Amygdala (tissue), 56 donors: ENCODE data around the gene PAK5.
A peak's percentile ranks its signal among the peaks of the same experiment; 100 is the strongest.

ENCODE experiments used
- DNase-seq, 56 donors: peaks; one replicate each; lab custom pipeline; 2025; lab: John Stamatoyannopoulos, UW

PAK5 gene

DNA sequence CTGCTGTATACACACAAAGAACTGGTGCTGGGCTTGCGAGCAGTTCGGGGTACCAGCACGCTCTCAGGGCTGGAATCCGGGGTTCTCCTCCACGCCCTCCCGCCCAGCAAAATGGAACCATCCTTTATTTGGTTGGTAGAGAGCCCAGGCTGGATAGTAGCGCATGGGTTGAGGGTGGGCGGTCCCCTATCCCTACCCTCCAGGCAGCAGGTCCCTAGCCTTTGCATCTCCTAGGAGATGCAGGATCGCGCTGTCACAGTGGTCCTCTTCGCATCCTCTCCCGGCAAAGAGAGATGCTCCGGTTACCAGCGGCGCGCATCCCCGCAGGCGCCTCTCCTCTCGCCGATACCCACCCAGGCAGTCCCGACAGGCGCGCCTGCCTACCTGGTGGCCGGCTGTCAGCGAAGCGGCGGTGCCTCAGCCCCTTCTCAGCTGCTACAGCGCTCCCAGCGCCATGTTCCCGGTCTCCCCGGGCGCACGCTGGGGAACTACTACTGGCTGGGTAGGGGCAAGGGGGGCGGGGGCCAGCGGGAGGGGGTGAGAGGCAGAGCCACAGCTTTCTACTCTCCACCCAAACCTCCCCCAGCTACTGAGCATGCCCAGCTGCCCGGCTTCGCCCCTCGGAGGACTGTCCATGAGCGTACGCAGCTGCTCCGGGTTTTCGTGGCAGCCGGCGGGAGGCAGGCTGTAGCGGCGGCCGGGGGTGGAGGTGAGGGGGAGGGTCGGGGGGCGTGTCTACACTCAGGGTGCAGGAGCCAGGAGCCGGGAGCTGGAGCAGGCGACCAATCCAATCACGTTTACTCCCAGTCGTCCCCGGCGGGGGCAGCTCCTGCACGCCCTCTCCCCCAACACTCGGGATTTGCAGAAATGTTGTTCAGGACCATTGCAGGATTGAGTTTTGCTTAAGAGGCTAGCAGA, at the start of gene PAK5:
TSS of gene PAK5 (minus strand) at position 699 of the 918 bp plus-strand sequence. CDS start 194,748 bp downstream, outside the sequence.
- DNase-seq: peak in 53 of 56 donors; percentile 7 to 90 (median 74)

DNA sequence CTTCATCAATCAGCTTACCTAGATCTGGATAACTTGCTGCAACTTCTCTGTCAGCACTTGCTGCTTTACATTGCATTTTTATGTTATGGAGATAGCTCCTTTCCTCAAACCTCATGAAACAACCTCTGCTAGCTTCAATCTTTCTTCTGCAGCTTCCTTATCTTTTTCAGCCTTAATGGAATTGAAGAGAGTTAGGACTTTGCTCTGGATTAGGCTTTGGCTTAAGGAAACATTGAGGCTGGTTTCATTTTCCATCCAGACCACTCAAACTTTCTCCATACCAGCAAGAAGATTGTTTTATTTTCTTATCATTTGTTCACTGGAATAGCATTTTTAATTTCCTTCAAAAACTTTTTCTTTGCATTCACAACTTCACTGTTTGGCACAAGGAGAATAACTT, 48.8 kb upstream of the PAK5 start:
- no peak for DNase-seq

DNA sequence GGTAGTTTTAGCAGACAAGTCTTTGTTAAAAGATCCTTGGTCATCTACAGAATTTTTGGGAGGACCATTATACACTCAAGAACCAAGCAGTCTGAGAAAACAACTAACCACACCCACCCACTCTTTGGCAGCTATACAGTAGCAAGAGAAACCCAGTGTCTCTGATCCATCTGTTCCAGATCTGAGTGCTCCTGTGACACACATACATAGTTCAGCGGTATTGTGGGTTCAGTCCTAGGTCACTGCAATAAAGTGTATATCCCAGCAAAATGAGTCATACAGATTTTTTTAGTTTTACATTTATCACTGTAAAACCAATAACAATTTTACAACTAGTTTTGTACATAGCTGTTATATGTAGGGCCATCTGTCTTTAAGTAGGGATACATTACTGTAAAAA, 47.4 kb upstream of the PAK5 start:
- DNase-seq: no peak

DNA sequence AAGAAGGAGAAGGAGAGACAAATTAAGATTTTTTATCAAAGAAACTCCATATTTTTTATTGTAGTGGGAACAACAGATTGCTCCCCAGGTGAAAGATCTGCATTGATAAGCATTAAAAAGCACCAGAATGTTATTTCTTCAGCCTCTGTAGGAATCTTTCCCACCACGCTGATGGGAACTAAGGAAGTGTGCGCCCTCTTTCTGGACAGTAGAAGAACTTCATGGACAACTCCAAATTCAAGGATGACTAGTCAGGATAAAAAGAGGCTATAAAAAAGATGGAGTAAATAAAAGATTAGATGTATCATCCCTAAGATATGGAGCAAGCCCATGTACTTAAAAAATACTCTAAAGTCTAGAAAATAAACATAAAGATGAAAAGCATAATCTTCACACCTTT, 45.8 kb upstream of the PAK5 start:
- no peak for DNase-seq

DNA sequence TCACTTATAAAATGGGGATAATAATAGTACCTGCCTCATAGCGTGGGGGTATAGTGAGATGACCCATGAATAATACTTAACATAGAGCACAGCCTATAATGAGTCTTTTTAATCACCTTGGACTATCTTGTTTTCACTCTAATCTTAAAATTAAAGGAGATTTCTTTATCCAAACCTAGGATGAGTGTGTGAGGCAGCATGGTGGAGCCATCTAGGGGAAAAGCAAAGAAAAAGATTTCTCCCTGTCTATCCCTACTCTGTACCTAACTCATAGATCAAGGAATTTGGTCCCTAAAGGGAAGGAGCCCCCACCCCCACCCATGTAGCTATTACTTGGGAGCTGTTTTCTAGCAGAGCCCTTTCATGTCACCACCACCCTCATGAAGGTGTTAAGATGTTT, 45.2 kb upstream of the PAK5 start:
- DNase-seq: peak in 1 of 56 donors; percentile 4

DNA sequence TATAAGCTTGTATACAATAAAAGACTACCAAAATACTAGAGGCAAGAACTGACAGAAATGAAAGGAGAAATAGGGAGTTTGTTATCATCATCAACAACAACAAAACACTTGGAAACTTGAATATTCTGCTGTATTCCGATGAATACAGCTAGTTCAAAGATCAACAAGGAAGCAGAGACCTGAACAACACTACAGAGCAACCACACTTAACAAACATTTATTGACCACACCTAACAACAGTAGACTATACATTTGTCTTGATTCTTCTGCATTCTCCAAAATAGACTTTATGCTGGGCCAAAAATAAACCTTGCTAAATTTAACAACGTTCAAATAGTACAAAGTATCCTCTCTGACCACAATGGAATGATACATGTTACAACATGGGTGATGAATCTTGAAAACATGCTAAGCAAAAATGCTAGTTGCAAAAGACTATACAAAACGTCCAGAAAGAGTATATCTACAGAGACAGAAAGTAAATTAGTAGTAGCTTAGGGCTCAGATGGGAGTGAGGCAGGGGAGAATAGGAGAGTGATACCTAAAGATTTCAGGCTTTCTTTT, 39.1 kb upstream of the PAK5 start:
- DNase-seq: no peak

DNA sequence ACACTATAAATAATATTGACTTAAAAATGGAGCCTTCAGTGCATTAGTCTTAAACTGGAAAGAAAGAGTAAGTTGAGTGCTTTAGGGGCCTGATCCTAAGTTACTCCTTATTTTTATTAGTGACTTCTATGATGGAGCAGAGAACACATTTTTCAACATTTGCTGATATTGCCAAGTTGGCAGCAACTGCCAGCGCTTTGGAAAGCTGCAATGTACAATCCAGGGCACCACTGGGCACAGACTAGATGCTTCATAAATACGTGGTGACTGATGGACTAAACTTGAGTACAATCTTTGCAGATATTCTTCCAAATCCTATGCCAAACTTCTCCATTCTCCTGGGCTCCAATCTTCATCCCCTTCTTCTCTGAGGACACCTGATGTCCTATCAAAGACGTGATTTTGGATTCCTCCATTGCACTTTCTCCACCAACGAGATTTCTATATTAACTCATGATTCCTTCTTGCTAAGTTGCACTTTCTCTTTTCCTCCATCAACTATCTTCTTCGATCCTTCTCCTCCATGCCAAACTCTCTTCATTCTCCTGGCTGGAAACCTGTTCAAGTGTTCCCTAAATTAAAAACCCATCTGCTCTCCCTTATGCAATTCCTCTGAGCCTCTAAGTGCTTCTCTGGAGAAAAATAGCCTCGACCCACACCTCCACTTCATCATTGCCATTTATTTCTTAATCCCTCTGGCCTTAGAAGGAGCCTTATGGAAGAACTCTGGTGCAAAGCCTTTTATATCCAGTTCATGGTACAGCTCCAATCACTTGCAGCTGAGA, 28.5 kb upstream of the PAK5 start:
- no peak for DNase-seq

DNA sequence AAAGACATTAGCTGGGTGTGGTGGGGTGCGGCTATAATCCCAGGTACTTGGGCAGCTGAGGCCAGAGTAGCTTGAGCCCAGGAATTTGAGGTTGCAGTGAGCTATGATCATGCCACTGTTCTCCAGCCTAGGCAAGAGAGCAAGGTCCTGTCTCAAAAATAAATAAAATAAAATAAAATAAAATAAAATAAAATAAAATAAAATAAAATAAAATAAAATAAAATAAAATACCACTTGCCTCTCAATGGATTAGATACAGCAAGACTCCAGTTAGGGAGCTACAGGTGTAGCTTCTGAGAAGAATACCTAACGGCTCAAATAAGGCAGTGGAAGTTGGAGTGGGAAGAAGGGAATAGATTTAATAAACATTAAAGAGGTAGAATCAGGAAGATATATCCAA, 13.7 kb upstream of the PAK5 start:
- no peak for DNase-seq

DNA sequence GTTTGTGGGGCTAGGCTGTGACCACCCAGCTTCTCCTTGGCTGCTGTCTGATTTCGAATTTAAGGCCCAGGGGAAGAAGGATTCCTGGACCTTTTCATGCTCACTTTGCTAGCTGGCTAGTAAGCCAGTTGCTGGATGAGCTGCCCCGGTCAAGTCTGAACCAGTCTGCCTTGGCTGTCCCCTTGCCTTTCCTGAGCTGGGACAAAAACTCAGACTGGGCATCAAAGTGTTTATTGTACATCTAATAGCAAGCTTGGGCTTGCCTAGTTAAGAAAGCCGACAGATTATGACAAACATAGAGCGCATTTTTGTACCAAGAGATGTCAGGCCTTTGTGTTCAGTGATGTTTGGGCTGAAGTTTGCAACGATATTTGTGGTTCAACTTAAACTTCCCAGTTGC, 750 bp upstream of the PAK5 start:
- DNase-seq: no peak

DNA sequence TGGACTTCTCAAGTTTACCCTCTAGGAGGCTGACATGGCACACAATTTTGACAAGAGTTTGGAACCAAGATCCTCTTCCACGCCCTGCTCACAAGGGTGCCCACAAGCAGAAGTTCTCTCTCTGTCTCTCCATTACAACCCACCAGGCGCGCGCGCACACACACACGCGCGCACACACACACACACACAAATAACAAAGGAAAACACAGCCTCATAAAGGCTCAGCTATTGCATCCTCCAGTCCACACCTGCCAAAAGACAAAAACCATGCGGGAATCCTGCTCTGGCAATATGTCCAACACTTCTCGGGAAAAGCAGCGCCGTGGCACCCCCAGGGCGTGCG, 870 bp downstream of the PAK5 start:
- peak in 16 of 56 donors; percentile 10 to 64 (median 32) for DNase-seq

DNA sequence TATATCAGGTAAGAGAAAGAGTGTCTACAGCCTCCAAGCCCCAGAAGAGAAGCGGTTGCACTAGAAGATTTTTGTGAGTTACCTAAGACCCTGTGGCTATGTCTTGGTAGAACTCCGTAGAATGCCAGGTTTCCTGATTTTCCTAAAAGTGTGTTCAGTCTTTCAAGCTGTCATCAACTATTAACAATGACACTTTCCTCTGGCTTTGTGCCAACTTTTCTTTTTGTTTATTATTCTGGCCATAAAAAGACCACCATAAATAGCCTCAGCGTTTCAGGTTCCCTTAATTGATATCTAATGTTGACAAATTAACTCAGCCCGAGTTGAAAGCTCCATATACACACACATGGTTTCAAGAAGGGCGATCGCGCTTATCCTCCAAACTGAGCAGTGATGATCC, 1.2 kb downstream of the PAK5 start:
- no peak for DNase-seq

DNA sequence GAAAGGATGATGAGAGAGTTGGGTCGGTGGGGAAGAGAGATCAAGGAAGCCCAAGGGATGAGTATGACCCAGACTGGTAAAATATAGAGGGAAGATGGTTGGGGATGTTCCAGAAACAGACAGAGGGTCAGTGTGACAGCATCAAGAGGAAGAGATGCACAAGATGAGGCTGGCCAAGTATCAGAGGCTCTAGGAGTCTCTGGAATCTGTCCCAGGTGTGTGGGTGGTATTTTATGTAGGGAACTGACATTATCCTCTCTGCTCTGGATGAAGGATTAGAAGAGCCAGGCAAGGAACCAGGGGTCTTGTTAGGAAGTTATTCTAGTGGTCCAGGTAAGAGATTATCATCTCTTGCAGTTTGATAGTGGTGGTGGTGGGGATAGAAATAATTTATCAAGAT, 3.6 kb downstream of the PAK5 start:
- DNase-seq: no peak

DNA sequence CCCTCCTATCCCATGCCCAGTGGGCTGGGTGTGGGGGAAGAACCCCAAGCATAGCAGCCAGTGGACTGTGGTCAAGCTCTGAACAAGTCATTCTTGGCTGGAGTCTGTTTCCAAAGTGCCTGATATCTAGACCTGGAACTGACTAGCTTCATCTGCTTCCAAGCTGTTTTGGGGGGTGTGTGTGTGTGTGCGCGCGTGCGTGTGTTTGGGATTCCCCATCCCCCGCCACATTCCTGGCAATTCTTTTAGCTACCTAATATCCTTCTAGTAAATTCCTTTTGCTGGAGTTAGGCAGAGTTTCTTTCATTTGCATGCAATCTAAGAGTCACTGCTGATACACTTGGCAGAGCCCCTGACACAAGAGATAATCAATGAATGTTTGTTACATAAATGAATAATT, 7.8 kb downstream of the PAK5 start:
- DNase-seq: no peak

DNA sequence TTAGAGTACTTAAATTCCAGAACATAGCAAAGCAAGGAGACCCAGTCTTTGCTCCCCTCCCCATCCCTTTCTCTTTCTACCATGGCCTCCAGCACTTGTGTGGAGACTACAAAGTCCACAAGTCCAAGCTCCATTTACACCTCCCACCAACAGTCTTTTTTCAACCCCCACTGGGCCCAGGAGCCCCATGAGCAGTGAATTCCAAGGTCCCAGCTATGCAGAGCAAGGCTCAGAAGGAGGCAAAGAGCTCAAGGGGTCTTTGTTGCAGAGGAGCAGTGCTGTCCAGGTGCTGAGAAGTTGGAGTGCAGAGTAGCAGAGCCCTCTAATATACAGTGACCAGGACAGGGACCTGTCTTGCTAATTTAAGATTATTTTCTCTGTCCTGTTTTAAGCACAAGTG, 9.0 kb downstream of the PAK5 start:
- no peak for DNase-seq

DNA sequence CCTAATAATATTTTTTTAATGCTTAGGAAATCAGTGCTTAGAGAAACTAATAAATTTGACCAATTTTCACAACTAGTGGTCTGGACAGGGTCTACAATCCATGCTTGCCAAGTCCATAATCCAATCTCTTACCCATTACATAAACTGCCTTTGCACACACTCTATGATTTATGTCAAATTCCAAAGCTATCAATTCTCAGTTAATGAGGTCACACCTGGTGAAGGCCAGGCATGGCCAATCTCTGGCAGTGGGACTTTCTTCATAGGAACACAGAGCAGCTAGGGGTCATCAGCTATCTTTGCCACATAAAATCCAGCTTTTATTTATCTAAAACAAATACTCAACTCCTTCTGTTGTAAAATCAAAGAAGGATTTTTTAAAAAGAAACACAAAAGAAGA, 21.2 kb downstream of the PAK5 start:
- DNase-seq: no peak

DNA sequence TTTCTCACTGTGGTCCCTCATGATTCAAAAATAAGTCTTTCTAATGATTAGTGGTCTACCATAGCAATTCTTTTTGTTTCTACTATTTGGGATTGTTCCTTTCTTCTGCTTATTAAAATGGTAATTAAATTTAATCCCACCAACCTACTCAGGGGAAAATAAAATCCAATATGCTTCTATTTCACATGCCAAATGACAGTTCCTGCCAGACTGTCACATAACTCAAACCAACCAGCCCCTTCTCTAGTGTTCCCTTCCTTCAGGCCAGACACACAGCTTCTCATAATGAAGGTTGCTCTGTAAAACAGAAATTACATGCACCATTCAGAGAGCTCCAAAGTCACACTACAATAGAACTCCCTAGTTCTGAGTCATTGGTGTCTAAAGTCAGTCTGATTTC, 23.2 kb downstream of the PAK5 start:
- DNase-seq: no peak

DNA sequence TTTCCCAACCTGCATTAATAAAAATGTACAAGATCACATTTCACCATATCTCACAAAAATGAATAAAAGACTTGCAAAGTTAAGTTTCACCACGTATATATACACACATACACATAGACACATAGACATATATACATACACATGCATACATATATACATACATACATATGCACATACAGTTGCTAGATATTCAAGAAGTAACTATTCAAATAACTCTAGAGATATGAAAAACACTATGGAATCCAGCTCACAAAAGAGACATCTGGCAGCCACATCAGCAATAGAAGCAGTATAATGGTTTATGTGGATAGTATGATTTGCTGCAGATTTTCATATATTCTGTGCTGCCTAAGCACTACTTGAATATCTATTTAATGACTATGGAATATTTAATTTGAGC, 28.1 kb downstream of the PAK5 start:
- no peak for DNase-seq

DNA sequence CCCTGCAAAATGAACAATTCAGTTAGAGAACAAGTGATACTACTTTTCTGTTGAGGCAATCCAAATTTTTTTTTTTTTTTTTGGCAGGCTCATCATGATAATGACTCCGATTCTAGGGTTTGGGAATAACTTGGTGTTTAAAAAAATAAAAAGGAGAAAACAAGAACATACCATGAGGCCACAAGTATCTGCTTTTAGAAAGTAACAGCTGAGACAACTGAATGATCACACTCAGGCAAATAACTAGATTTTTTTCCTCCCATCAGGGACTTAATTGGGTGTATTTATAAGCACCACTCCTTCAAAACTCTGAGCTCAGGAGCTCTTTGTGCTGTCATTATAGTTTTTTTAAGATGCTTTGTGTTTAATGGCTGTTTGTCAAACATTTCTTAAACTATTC, 29.6 kb downstream of the PAK5 start:
- DNase-seq: no peak

DNA sequence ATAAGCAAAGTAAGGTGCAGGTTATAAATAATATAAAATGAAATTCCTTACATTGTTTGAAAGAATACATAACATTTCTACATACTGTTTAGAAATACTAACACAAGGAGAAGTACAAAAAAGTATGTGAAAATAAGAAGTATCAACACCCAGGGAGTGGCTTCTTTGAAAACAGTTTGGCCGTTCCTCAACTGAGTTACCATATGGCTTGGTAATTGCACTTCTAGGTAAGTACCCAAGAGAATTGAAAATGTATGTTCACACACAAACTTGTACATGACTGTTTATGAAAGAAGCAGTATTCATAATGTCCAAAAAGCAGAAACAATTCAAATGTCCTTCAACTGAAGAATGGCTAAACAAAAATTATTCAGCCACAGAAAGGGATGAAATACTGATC, 30.7 kb downstream of the PAK5 start:
- no peak for DNase-seq

DNA sequence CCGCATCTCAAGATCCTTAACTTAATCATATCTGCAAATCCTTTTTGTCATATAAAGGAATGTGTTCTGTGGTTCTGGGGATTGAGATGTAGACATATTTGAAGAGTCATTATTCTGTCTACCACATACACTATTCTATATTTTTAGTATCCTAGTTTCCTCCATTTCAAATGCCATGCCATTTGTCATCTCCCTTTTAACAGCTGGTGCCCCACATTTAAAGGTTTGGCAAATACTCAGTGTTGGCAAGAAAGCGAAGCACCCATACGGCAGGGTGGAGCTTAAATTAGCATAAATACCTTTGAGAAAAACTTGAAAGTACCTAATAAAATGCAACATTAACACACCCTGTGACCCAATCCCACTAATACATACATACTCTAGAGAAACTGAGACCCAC, 31.7 kb downstream of the PAK5 start:
- DNase-seq: no peak

DNA sequence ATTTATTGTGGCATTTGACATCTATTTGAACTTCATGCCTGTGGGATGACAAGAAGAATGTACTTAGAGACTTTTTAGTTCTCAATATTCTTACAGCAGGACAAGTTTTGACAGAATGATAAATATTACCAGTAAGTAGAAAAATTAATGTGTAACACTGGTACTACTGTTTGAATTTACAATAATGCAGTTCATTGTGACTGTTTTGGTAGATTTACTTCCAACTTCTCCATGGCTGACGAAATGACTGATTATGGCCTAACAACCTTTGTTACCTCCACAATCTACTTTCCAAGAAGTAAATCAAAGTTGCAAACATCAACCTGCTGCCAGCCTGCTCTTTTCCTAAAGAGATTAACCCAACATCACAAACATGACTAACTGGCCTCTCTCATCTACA, 38.5 kb downstream of the PAK5 start:
- no peak for DNase-seq

DNA sequence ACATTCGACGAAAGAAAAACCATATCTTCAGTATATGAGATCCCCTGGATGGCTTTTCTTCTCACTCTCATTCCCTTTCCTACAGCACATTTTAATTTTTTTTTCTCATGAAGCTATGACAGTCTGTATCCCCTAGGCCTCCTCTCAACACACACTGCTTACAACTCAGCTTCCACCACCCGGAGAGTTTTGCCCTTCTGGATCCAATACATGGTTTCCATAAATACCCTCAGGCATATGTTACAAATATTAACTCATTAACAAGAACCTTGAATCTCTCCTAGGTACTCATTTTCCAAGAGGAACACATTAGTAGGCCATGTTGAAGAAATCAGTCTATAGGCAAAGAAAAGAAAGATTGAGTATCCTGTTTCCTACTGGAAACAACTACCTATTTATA, 44.0 kb downstream of the PAK5 start:
- DNase-seq: no peak
